Ovary (tissue), 3 donors: ENCODE results near the gene AKNAD1.

Experiments used
- POLR2A ChIP-seq: fragments of 450-650 bp; IDR thresholded peaks from one replicate; pipeline ENCODE4 v1.6.1; 2017; ENCODE audit warnings: antibody characterized with exemption, mild to moderate bottlenecking, moderate library complexity
- TF ChIP-seq, protein P1 (sequence below), 3 donors: fragments of 450-650 bp in 2 of 3; fragments of 200-600 bp in 1 of 3; IDR thresholded peaks; one replicate each; pipeline versions ENCODE4 v1.5.1 to v1.8.0; 2016 to 2022; ENCODE audit warnings: antibody characterized with exemption in 3 of 3, mild to moderate bottlenecking in 1 of 3
- donor health status: DM: no; HTN: no; CAD: no.

DNA sequence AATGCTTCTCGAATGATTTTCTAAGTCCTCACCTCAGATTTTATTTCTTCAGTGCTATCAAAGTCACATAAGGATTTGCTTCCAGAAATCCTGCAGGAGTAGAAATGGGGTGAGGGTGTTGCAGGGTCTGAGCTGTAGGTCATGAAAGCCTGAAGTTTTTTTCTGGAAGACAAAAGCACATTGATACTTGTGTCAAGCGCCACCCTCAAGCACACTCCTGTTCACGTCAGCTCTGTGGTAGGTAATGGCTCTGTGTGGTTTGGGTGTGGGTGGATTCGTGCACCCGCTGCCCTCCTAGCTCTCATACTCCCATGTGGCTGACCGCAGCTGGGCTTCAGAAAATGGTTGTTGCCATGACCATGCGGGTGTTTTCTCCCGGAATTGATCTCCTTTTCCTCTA is 39.9 kb downstream of the AKNAD1 start:
- TF ChIP-seq, protein P1, sequence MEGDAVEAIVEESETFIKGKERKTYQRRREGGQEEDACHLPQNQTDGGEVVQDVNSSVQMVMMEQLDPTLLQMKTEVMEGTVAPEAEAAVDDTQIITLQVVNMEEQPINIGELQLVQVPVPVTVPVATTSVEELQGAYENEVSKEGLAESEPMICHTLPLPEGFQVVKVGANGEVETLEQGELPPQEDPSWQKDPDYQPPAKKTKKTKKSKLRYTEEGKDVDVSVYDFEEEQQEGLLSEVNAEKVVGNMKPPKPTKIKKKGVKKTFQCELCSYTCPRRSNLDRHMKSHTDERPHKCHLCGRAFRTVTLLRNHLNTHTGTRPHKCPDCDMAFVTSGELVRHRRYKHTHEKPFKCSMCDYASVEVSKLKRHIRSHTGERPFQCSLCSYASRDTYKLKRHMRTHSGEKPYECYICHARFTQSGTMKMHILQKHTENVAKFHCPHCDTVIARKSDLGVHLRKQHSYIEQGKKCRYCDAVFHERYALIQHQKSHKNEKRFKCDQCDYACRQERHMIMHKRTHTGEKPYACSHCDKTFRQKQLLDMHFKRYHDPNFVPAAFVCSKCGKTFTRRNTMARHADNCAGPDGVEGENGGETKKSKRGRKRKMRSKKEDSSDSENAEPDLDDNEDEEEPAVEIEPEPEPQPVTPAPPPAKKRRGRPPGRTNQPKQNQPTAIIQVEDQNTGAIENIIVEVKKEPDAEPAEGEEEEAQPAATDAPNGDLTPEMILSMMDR (IDR thresholded peaks at IDR 0.05) = no peak
- no peak for TF ChIP-seq POLR2A
